GM12801 (cell line): ENCODE data around the gene CD40LG.

Experiments
- CTCF ChIP-seq: IDR thresholded peaks from one replicate; pipeline ENCODE4 v1.5.1; 2011; ENCODE audit warnings: control low read depth; ENCODE audit not compliant: insufficient read length; ENCODE audit errors: extremely low read depth

Gene CD40LG

GRCh38 chrX:136620780-136621179, 27.2 kb upstream of the CD40LG start:
- no peak for TF ChIP-seq CTCF

DNA sequence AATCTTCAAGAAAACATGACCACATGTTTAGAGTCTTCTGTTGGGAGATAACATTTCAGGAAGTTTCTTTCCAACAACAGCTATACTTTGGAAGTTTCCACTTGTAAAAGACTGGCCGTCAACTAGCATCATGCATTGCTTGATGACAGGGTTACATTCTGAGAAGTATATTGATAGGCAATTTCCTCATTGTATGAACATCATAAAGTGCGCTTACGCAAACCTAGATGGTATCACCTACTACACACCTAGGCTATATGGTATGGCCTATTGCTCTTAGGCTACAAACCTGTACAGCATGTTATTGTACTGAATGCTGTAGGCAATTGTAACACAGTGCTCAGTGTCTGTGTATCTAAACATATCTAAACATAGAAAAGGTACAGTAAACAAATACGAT, 25.4 kb upstream of the CD40LG start:
- TF ChIP-seq CTCF = no peak

GRCh38 chrX:136623396-136623795, 24.6 kb upstream of the CD40LG start:
- TF ChIP-seq CTCF = no peak

DNA sequence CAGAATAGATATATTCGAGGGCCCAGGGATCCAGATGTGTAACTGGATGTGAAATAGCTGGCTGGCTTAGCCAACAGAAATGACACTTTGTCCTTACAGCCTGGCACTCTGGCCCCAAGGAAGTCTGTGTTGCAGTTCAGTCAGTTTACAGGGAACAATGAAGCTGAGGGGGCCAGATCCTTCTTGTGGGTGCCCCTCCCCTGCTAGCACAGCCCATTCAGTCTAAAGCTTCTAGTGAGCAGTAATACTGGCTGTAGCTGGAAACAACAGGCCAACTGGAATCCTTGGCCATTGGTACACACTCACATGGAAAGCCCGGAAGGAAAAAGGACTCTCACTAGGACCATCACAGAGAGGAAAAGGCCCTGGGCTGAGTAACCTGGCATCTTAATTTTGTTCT, 22.7 kb upstream of the CD40LG start:
- TF ChIP-seq CTCF = no peak

DNA sequence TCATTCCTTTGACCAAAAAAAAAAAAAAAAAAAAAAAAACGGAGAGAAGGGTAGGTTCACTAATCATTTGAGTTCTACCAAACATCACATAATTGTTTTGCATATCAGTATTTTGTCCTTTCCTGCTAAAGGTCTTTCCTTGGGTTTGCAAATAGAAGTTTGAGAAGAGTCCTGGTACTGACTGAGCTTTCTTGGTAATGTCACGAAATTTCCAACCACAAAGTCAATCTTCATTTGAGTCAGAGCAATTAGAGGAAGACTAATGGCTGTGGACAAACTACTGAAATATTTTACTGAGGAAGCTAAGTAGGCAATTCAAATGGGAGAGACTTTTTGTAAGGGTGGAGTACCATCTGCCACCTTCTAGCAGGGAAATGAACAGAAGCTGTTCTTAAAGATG, 21.7 kb upstream of the CD40LG start:
- no peak for TF ChIP-seq CTCF

DNA sequence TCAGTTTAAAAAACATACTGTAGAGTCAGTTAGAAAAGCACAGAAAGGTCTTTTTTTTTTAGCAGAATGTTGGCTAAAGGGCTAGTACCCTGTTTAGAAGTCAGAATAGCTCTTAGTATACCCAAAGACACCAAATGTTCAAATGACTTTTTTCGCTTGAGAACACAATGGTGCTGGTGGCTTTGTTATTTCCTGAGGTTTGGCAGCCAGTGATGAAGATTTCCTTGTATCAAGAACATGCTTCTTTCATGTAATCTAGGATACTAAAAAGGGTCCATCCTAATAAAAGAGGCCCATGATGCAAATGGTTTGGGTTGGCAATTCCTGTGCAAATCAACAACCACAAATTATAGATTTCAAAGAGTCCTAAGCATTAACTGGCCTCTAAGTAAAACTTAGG, 21.1 kb upstream of the CD40LG start:
- TF ChIP-seq CTCF = no peak

GRCh38 chrX:136627409-136627808, 20.5 kb upstream of the CD40LG start:
- TF ChIP-seq CTCF = no peak

DNA sequence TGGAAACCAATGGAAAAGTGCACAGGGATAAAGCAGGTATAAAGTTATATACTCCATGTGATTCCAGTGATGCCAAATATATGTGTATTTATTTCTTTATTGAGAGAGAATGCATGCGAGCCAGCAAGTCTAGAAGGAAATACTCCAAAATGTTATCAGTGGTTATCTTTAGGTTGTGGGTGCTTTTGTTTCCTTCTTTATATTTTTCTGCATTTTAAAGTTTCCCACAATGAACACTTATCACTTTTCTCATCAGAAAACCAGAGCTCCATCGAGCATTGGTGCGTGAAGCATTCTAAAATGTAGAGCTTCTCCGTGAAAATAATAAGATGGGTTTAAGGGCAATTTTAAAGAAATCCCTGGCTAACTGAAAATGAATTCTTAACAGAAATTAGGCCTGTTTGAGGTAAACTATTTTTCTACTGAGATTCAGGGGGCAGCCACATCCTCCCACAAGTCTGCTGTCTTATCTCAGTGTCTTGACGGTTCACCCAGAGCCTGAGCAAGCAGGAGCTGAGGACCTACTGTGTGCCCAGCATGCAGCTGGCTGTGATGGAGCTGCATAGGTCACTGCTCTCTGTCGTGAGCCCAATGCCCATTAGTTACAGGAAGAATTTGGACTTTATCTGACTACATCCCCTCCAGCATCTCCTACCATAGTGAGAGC, 18.7 kb upstream of the CD40LG start:
- no peak for TF ChIP-seq CTCF
